Measurements from ENCODE around the gene DOCK3. TPM values are rescaled to one million over a fixed set of nuclear protein-coding genes. Genes with fewer than 3 reads are reported as not detected.

Gene DOCK3
- total RNA-seq, 4 donors from 2014 or later: 4.0 to 6.3 (median 5.8) TPM

- TF ChIP-seq EP300 (IDR thresholded peaks at IDR 0.05): no peak
- TF ChIP-seq POLR2A (IDR thresholded peaks at IDR 0.05): no peak
- no peak for TF ChIP-seq CTCF (IDR thresholded peaks at IDR 0.05)
- Histone ChIP-seq H3K36me3 (peaks cover 0 to 17% (median 0%) of the 10 kb centered on the region in 3 donors), H3K4me3 (no peak overlapping the region), H3K27ac (no peak overlapping the region), H3K4me1 (peaks cover 0 to 40% (median 18%) of the 10 kb centered on the region in 4 donors), H3K9me3 (no peaks in the 10 kb centered on the region), H3K27me3 (no peaks in the 10 kb centered on the region)
- 91 to 96% methylated on average over 3 of the region's 3 CpGs for WGBS, 2 donors
- no peak for DNase-seq (ENCODE audit: low spot score in 2 of 2)
Observed at GRCh38 chr3:51382947-51383578, 708.3 kb downstream of the DOCK3 start.

GRCh38 chr3:51384055-51384725 is 709.5 kb downstream of the DOCK3 start:
- H3K4me1 ChIP-seq: peaks cover 0 to 44% (median 18%) of the 10 kb centered on the region in 4 donors
- no peaks in the 10 kb centered on the region for H3K9me3 ChIP-seq
- H3K27ac ChIP-seq: peak overlapping the region; percentile 82 to 93 (median 90)
- TF ChIP-seq POLR2A (IDR thresholded peaks at IDR 0.05) (no peak), CTCF (IDR thresholded peaks at IDR 0.05) (no peak), EP300 (IDR thresholded peaks at IDR 0.05) (no peak)
- no peak for DNase-seq (ENCODE audit: low spot score in 2 of 2)
- H3K4me3 ChIP-seq: peak overlapping the region; percentile 53 to 77 (median 64)
- H3K36me3 ChIP-seq: peaks cover 0 to 28% (median 7%) of the 10 kb centered on the region in 3 donors
- WGBS, 2 donors: 1% methylated on average over 25 to 29 of the region's 29 CpGs
- no peaks in the 10 kb centered on the region for H3K27me3 ChIP-seq

GRCh38 chr3:51384726-51385473 is 710.2 kb downstream of the DOCK3 start, which contains the start of gene MANF:
Gene MANF (plus strand): TSS chr3:51385291. CDS start chr3:51385343, 52 bp downstream.
- peaks cover 0 to 51% (median 18%) of the 10 kb centered on the region in 4 donors for H3K4me1 ChIP-seq
- TF ChIP-seq EP300 (IDR thresholded peaks at IDR 0.05): peak; percentile 58 to 86
- peak; percentile 34 to 76 for TF ChIP-seq POLR2A (IDR thresholded peaks at IDR 0.05)
- peak in 2 of 5 experiments; percentile 72 to 75 for TF ChIP-seq CTCF (IDR thresholded peaks at IDR 0.05)

GRCh38 chr3:51385621-51386091 is 710.9 kb downstream of the DOCK3 start:
- H3K27me3 ChIP-seq: no peaks in the 10 kb centered on the region
- no peaks in the 10 kb centered on the region for H3K9me3 ChIP-seq
- no peak for DNase-seq (ENCODE audit: low spot score in 2 of 2)
- H3K27ac ChIP-seq: peak overlapping the region; percentile 82 to 93 (median 90)
- peaks cover 0 to 58% (median 24%) of the 10 kb centered on the region in 4 donors for H3K4me1 ChIP-seq
- 4 to 5% methylated on average over 17 to 18 of the region's 18 CpGs for WGBS, 2 donors
- H3K36me3 ChIP-seq: peaks cover 0 to 36% (median 7%) of the 10 kb centered on the region in 3 donors
- TF ChIP-seq CTCF (IDR thresholded peaks at IDR 0.05) (no peak), EP300 (IDR thresholded peaks at IDR 0.05) (no peak), POLR2A (IDR thresholded peaks at IDR 0.05) (no peak)
- peak overlapping the region; percentile 62 to 85 (median 71) for H3K4me3 ChIP-seq

More at GRCh38 chr3:51384726-51385473, 710.2 kb downstream of the DOCK3 start, which contains the start of gene MANF:
- Histone ChIP-seq H3K9me3 (no peaks in the 10 kb centered on the region), H3K27ac (peak within 1 kb of the TSS; percentile 82 to 93 (median 90)), H3K4me3 (peak within 1 kb of the TSS; percentile 62 to 85 (median 71)), H3K27me3 (no peaks in the 10 kb centered on the region), H3K36me3 (peaks cover 0 to 35% (median 7%) of the 10 kb centered on the region in 3 donors)
- 0% methylated on average over 36 to 46 of the region's 65 CpGs for WGBS, 2 donors
- DNase-seq (ENCODE audit: low spot score in 2 of 2): peak; percentile 93 to 95
